HepG2 (cell line): ENCODE measurements around the gene SLC45A3. TPM values are rescaled to one million over a fixed set of nuclear protein-coding genes. Genes with fewer than 3 reads are reported as not detected.

Source experiments
- BORCS8-MEF2B ChIP-seq: sonication (generic); formaldehyde crosslinking; IDR thresholded peaks from 2 replicates; pipeline ENCODE4 v1.8.0; 2022; ENCODE audit warnings: mild to moderate bottlenecking, missing genetic modification reagents
- DMTF1 ChIP-seq: sonication (generic); formaldehyde crosslinking; IDR thresholded peaks from 2 replicates; pipeline ENCODE4 v1.4.0; 2020; ENCODE audit warnings: mild to moderate bottlenecking, missing genetic modification reagents
- FOSL2 ChIP-seq: sonication (generic); formaldehyde crosslinking; IDR thresholded peaks from 2 replicates; pipeline ENCODE4 v1.4.0; 2020; ENCODE audit warnings: missing genetic modification reagents
- HOXD1 ChIP-seq: sonication (generic); formaldehyde crosslinking; IDR thresholded peaks from 2 replicates; pipeline ENCODE4 v1.5.0; 2020; ENCODE audit warnings: missing genetic modification reagents
- KAT8 ChIP-seq: IDR thresholded peaks from 2 replicates; pipeline ENCODE4 v1.6.1; 2016; ENCODE audit warnings: missing genetic modification reagents, missing compliant biosample characterization
- KLF9 ChIP-seq: IDR thresholded peaks from 2 replicates; pipeline ENCODE4 v1.6.1; 2016; ENCODE audit warnings: low read depth
- MAZ ChIP-seq, 2 experiments: sonication (generic) in 1 of 2; formaldehyde crosslinking in 1 of 2; IDR thresholded peaks; 2 replicates each; pipeline versions ENCODE4 v1.5.0 to v1.6.1; 2012 to 2020; ENCODE audit warnings: low read depth in 2 of 2, mild to moderate bottlenecking in 2 of 2, borderline replicate concordance in 1 of 2, improper control_type of control experiment in 1 of 2, low read length in 1 of 2, missing genetic modification reagents in 1 of 2, moderate library complexity in 1 of 2
- MED1 ChIP-seq: sonication (generic); formaldehyde crosslinking; IDR thresholded peaks from 2 replicates; pipeline ENCODE4 v1.4.0; 2020; ENCODE audit warnings: missing genetic modification reagents
- NAIF1 ChIP-seq: sonication (generic); formaldehyde crosslinking; IDR thresholded peaks from 2 replicates; pipeline ENCODE4 v1.5.0; 2020; ENCODE audit warnings: mild to moderate bottlenecking, missing genetic modification reagents, borderline replicate concordance
- NFKB2 ChIP-seq: sonication (generic); formaldehyde crosslinking; IDR thresholded peaks from 2 replicates; pipeline ENCODE4 v1.4.0; 2020; ENCODE audit warnings: missing genetic modification reagents, borderline replicate concordance
- NR2C2 ChIP-seq: sonication (generic); formaldehyde crosslinking; IDR thresholded peaks from 2 replicates; pipeline ENCODE4 v1.4.0; 2020; ENCODE audit warnings: missing genetic modification reagents, mild to moderate bottlenecking, moderate library complexity, borderline replicate concordance
- TAF15 ChIP-seq: fragments of 200-400 bp; formaldehyde crosslinking; IDR thresholded peaks from one replicate; pipeline ENCODE4 v1.6.1; 2018; ENCODE audit warnings: mild to moderate bottlenecking, low read depth, low read length; ENCODE audit not compliant: poor library complexity, severe bottlenecking
- TFAP4 ChIP-seq: sonication (generic); IDR thresholded peaks from 2 replicates; pipeline ENCODE4 v1.6.1; 2016; ENCODE audit warnings: low read depth, borderline replicate concordance
- ZNF136 ChIP-seq: sonication (generic); formaldehyde crosslinking; IDR thresholded peaks from 2 replicates; pipeline ENCODE4 v1.8.1; 2022; ENCODE audit warnings: low read depth, mild to moderate bottlenecking, moderate library complexity, missing genetic modification reagents
- ZNF160 ChIP-seq: sonication (generic); formaldehyde crosslinking; IDR thresholded peaks from 2 replicates; pipeline ENCODE4 v1.8.0; 2022; ENCODE audit warnings: mild to moderate bottlenecking, inconsistent platforms, missing genetic modification reagents
- ZNF501 ChIP-seq: sonication (generic); formaldehyde crosslinking; IDR thresholded peaks from 2 replicates; pipeline ENCODE4 v1.5.1; 2020; ENCODE audit warnings: mild to moderate bottlenecking, moderate library complexity, missing genetic modification reagents
- ZNF605 ChIP-seq: sonication (generic); formaldehyde crosslinking; IDR thresholded peaks from 2 replicates; pipeline ENCODE4 v1.8.0; 2022; ENCODE audit warnings: mild to moderate bottlenecking, missing genetic modification reagents
- ZNF607 ChIP-seq: sonication (generic); formaldehyde crosslinking; IDR thresholded peaks from 2 replicates; pipeline ENCODE4 v1.5.1; 2020; ENCODE audit warnings: missing genetic modification reagents, mild to moderate bottlenecking, borderline replicate concordance
- ZNF629 ChIP-seq: sonication (generic); formaldehyde crosslinking; conservative IDR thresholded peaks from 2 replicates; pipeline ENCODE4 v1.5.0; 2020; ENCODE audit warnings: missing genetic modification reagents
- polyA plus RNA-seq, 8 experiments: library from polyadenylated mRNA; depleted of rRNA in 3 of 8; stranded (reverse) in 7 of 8; unstranded in 1 of 8; fragments of >200 nt; fragmentation: Illumina TruSeq in 4 of 8; extraction: Trizol in 4 of 8; gene quantifications; 2 replicates each; pipeline versions ENCODE4 v1.2.1 to v1.2.3, GENCODE V29; 2011 to 2016; ENCODE audit warnings: low read depth in 4 of 8, missing spikeins in 1 of 8, mixed read lengths in 1 of 8; ENCODE audit not compliant: insufficient read depth in 1 of 8
- total RNA-seq, 5 experiments: library from RNA; depleted of rRNA; stranded (reverse); fragments of >200 nt; fragmentation: Illumina TruSeq; extraction: Trizol; gene quantifications; 2 replicates each; pipeline ENCODE4 v1.2.3, GENCODE V29; 2016; ENCODE audit warnings: low read depth in 1 of 5
- TF ChIP-seq, protein P1 (sequence below): sonication (generic); formaldehyde crosslinking; IDR thresholded peaks from 2 replicates; pipeline ENCODE4 v1.8.0; 2022; ENCODE audit warnings: missing genetic modification reagents, mild to moderate bottlenecking, inconsistent platforms, borderline replicate concordance
- TF ChIP-seq, protein P2 (sequence below): sonication (generic); formaldehyde crosslinking; IDR thresholded peaks from 2 replicates; pipeline ENCODE4 v1.5.1; 2020; ENCODE audit warnings: mild to moderate bottlenecking, missing genetic modification reagents
- TF ChIP-seq, protein P3 (sequence below): IDR thresholded peaks from 2 replicates; pipeline ENCODE4 v1.6.1; 2012; ENCODE audit warnings: inconsistent platforms

SLC45A3 gene
- total and polyA plus RNA-seq, 2 of the 13 experiments (the other 11 are each of a cell fraction or from before 2014, with no cell fraction given) = 3.4 to 4.1 TPM

DNA sequence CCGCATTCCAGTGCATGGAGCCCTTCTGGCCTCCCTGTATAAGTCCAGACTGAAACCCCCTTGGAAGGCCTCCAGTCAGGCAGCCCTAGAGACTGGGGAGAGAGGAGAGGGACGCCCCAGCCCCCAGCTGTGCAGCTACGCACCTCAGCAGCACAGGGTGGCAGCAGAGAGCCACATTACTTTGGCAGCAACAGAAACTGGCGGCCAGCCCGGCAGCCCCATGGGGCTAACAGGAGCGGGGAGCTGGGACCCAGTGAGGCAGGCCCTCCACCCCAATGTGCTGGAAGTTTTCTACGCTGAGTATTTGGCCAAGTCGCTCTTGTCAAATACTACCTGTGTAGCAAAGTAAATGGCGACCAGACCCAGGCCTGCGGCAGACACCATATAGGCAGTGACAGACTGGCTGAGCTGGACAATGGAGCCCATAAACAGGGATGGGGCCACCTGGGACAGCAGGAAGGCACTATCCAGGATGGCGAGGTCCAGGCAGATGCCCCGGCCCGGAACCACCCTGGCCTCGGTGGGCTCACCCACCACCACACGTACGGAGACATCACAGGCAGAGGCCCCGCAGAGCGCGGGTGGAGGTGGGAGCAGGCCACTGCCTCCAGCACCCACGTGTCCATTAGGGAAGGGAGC, 21.2 kb downstream of the SLC45A3 start (continued):
- TF ChIP-seq MAZ (IDR thresholded peaks at IDR 0.05; ENCODE audit: borderline replicate concordance, low read depth, low read length) (peak; percentile 75), MAZ (CRISPR knock-in tag; IDR thresholded peaks at IDR 0.05; ENCODE audit: low read depth) (0 out of 2 replicates have a peak, but pooled peaks have one; percentile 55), NAIF1 (CRISPR knock-in tag) (no peak), KAT8 (peak; percentile 24; the same call in 1 of the 2 replicates), FOSL2 (CRISPR knock-in tag) (0 out of 2 replicates have a peak, but pooled peaks have one; percentile 30), ZNF501 (CRISPR knock-in tag) (peak; percentile 65; the same call in 1 of the 2 replicates), ZNF160 (no peak), MED1 (no peak), TAF15 (no peak), HOXD1 (CRISPR knock-in tag) (no peak), ZNF629 (no peak), NR2C2 (CRISPR knock-in tag) (no peak), BORCS8-MEF2B (peak; percentile 44; the same call in 1 of the 2 replicates), ZNF136 (CRISPR knock-in tag) (peak; percentile 58; the same call in 1 of the 2 replicates), NFKB2 (CRISPR knock-in tag) (no peak), ZNF607 (CRISPR knock-in tag) (no peak), TFAP4 (peak; percentile 63; the same call in 1 of the 2 replicates), ZNF605 (CRISPR knock-in tag) (no peak), DMTF1 (CRISPR knock-in tag) (no peak), KLF9 (CRISPR knock-in tag) (no peak)
- TF ChIP-seq, protein P1, sequence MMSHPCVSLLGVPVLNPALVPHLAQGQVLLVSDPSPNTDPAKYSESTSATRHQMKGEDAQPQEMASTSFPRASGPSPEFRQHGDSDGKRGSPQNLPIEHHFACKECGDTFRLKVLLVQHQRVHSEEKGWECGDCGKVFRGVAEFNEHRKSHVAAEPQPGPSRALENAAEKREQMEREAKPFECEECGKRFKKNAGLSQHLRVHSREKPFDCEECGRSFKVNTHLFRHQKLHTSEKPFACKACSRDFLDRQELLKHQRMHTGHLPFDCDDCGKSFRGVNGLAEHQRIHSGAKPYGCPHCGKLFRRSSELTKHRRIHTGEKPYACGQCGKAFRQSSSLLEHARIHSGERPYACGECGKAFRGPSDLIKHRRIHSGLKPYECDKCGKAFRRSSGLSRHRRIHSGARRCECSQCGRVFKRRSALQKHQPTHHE (CRISPR knock-in tag) = no peak
- TF ChIP-seq, protein P2, sequence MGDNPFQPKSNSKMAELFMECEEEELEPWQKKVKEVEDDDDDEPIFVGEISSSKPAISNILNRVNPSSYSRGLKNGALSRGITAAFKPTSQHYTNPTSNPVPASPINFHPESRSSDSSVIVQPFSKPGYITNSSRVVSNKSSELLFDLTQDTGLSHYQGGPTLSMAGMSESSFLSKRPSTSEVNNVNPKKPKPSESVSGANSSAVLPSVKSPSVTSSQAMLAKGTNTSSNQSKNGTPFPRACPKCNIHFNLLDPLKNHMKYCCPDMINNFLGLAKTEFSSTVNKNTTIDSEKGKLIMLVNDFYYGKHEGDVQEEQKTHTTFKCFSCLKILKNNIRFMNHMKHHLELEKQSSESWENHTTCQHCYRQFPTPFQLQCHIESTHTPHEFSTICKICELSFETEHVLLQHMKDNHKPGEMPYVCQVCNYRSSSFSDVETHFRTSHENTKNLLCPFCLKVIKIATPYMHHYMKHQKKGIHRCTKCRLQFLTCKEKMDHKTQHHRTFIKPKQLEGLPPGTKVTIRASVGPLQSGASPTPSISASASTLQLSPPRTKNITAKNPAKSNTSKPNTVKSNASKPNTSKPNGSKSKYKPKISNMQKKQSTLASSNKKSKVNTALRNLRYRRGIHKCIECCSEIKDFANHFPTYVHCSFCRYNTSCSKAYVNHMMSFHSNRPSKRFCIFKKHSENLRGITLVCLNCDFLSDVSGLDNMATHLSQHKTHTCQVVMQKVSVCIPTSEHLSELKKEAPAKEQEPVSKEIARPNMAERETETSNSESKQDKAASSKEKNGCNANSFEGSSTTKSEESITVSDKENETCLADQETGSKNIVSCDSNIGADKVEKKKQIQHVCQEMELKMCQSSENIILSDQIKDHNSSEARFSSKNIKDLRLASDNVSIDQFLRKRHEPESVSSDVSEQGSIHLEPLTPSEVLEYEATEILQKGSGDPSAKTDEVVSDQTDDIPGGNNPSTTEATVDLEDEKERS (CRISPR knock-in tag) = no peak
- TF ChIP-seq, protein P3, sequence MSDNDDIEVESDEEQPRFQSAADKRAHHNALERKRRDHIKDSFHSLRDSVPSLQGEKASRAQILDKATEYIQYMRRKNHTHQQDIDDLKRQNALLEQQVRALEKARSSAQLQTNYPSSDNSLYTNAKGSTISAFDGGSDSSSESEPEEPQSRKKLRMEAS = peak; percentile 28; the same call in 1 of the 2 replicates
